Head of caudate nucleus (tissue), 42 donors: ENCODE measurements around the gene TMEM184A.

Source experiments
- DNase-seq, 42 donors: peaks; one replicate each; pipeline versions ENCODE4 v3.0.0 to v3.0.0-alpha.2; 2020 to 2021; ENCODE audit warnings: mixed read lengths in 7 of 42
- intact Hi-C: fragments of 100-400 bp; cut with DNase I; formaldehyde crosslinking; loops from one replicate; pipeline ENCODE4 v1.15.0; 2022

TMEM184A gene

GRCh38 chr7:1558841-1559625 is 3.0 kb upstream of the TMEM184A start:
- DNase-seq: no peak
- intact Hi-C loops: no loop called here

- DNase-seq: peak in 1 of 42 donors; percentile 53
- intact Hi-C loops: no loop called here
Observed at GRCh38 chr7:1558181-1558811, 2.3 kb upstream of the TMEM184A start.

- intact Hi-C loops: no loop called here
- DNase-seq: no peak
Observed at GRCh38 chr7:1557771-1558170, 1.8 kb upstream of the TMEM184A start.

GRCh38 chr7:1557006-1557405 is 1.0 kb upstream of the TMEM184A start:
- intact Hi-C loops: no loop called here
- no peak for DNase-seq

- intact Hi-C loops: no loop called here
- no peak for DNase-seq
Observed at GRCh38 chr7:1555046-1555812, 776 bp downstream of the TMEM184A start.

- no peak for DNase-seq
Observed at GRCh38 chr7:1554333-1555045, 1.5 kb downstream of the TMEM184A start.

GRCh38 chr7:1553512-1554210 is 2.3 kb downstream of the TMEM184A start:
- intact Hi-C loops: no loop called here
- DNase-seq: no peak

More at GRCh38 chr7:1554333-1555045, 1.5 kb downstream of the TMEM184A start:
- intact Hi-C loops: no loop called here

GRCh38 chr7:1552200-1552599 is 3.8 kb downstream of the TMEM184A start:
- DNase-seq: no peak
- intact Hi-C loops: no loop called here

GRCh38 chr7:1550846-1551155 is 5.2 kb downstream of the TMEM184A start:
- intact Hi-C loops: no loop called here
- no peak for DNase-seq

GRCh38 chr7:1550005-1550845 is 5.8 kb downstream of the TMEM184A start:
- no peak for DNase-seq
- intact Hi-C loops: no loop called here

- DNase-seq: no peak
- intact Hi-C loops: no loop called here
Observed at GRCh38 chr7:1549357-1550004, 6.5 kb downstream of the TMEM184A start.

- intact Hi-C loops: no loop called here
- no peak for DNase-seq
Observed at GRCh38 chr7:1548944-1549343, 7.1 kb downstream of the TMEM184A start.

GRCh38 chr7:1548438-1548831 is 7.6 kb downstream of the TMEM184A start:
- intact Hi-C loops: no loop called here
- DNase-seq: no peak

GRCh38 chr7:1547777-1548437 is 8.1 kb downstream of the TMEM184A start:
- no peak for DNase-seq
- intact Hi-C loops: no loop called here

GRCh38 chr7:1546909-1547776 is 8.9 kb downstream of the TMEM184A start:
- DNase-seq: no peak
- intact Hi-C loops: no loop called here

- intact Hi-C loops: no loop called here
Observed at GRCh38 chr7:1546274-1546908, 9.6 kb downstream of the TMEM184A start.

More at GRCh38 chr7:1546274-1546908, 9.6 kb downstream of the TMEM184A start:
- no peak for DNase-seq
